Caco-2 (cell line): ENCODE results near the gene KLF5. TPM values are rescaled to one million over a fixed set of nuclear protein-coding genes. Genes with fewer than 3 reads are reported as not detected.

Experiments
- BruUV-seq: library from RNA; stranded (reverse); fragments of 400-500 nt; replicated peaks from 2 replicates; lab custom pipeline; 2021; lab: Mats Ljungman, UMichigan
- CTCF ChIA-PET: fragments of 300-600 bp; sonication (Branson Sonifier 250); formaldehyde crosslinking; loops from one replicate; lab custom pipeline; 2022; ENCODE audit warnings: antibody characterized with exemption; lab: Charles Lee
- POLR2A ChIA-PET: fragments of 300-600 bp; sonication (Branson Sonifier 250); formaldehyde crosslinking; loops from one replicate; lab custom pipeline; 2022; ENCODE audit warnings: antibody characterized with exemption; lab: Charles Lee
- DNase-seq, 2 experiments: peaks; one replicate each; pipeline versions ENCODE4 v3.0.0 to v3.0.0-alpha.2; 2020 to 2022
- H3K27me3 ChIP-seq: replicated peaks from 2 replicates; pipeline ENCODE4 v1.6.0; 2011; ENCODE audit warnings: low read length; ENCODE audit not compliant: control insufficient read depth, insufficient read depth
- H3K36me3 ChIP-seq: 2 replicates; pipeline ENCODE4 v1.5.1; 2011; ENCODE audit warnings: low read length; ENCODE audit not compliant: control insufficient read depth, insufficient read depth
- H3K4me1 ChIP-seq: fragments of 250-450 bp; sonication (Bioruptor Pico); 2 replicates; pipeline ENCODE4 v1.5.1; 2020; ENCODE audit warnings: mild to moderate bottlenecking
- H3K4me3 ChIP-seq: 2 replicates; pipeline ENCODE4 v1.5.1; 2011; ENCODE audit warnings: low read depth, mild to moderate bottlenecking, control low read depth, low read length
- H3K9me3 ChIP-seq: fragments of 250-450 bp; sonication (Bioruptor Pico); 2 replicates; pipeline ENCODE4 v1.5.1; 2020; ENCODE audit warnings: mild to moderate bottlenecking, moderate library complexity
- H3K27ac Mint-ChIP-seq: one replicate; pipeline ENCODE4 v1.8.0; 2022; ENCODE audit warnings: mixed read lengths; ENCODE audit not compliant: unreplicated experiment
- H3K27me3 Mint-ChIP-seq: one replicate; pipeline ENCODE4 v1.8.0; 2022; ENCODE audit warnings: mixed read lengths; ENCODE audit not compliant: insufficient read depth, unreplicated experiment
- H3K36me3 Mint-ChIP-seq: one replicate; pipeline ENCODE4 v1.8.0; 2022; ENCODE audit warnings: mild to moderate bottlenecking, mixed read lengths; ENCODE audit not compliant: insufficient read depth, unreplicated experiment
- H3K4me1 Mint-ChIP-seq: one replicate; pipeline ENCODE4 v1.8.0; 2022; ENCODE audit warnings: low read depth, mixed read lengths; ENCODE audit not compliant: unreplicated experiment
- H3K4me3 Mint-ChIP-seq: one replicate; pipeline ENCODE4 v1.8.0; 2022; ENCODE audit warnings: mild to moderate bottlenecking, moderate library complexity, mixed read lengths; ENCODE audit not compliant: unreplicated experiment
- H3K9me3 Mint-ChIP-seq: one replicate; pipeline ENCODE4 v1.8.0; 2022; ENCODE audit warnings: mixed read lengths; ENCODE audit not compliant: unreplicated experiment
- CTCF ChIP-seq, 2 experiments: fragments of 200-600 bp in 1 of 2; IDR thresholded peaks; 1 replicate in 1 of 2; 2 replicates in 1 of 2; pipeline versions ENCODE4 v1.5.1 to v1.8.0; 2011 to 2022; ENCODE audit warnings: antibody characterized with exemption in 1 of 2, control low read depth in 1 of 2, inconsistent platforms in 1 of 2, low read depth in 1 of 2, low read length in 1 of 2, mild to moderate bottlenecking in 1 of 2, moderate library complexity in 1 of 2; ENCODE audit not compliant: insufficient read depth in 1 of 2, severe bottlenecking in 1 of 2, unreplicated experiment in 1 of 2
- intact Hi-C: fragments of 100-400 bp; cut with micrococcal nuclease; formaldehyde crosslinking; loops from one replicate; pipeline ENCODE4 v1.10.0; 2022; ENCODE audit not compliant: unreplicated experiment
- total RNA-seq: library from RNA; stranded (reverse); gene quantifications from 2 replicates; pipeline ENCODE4 v1.2.3, GENCODE V29; 2022

Gene KLF5
- total RNA-seq, 1 experiment from 2014 or later = 80.1 TPM

DNA sequence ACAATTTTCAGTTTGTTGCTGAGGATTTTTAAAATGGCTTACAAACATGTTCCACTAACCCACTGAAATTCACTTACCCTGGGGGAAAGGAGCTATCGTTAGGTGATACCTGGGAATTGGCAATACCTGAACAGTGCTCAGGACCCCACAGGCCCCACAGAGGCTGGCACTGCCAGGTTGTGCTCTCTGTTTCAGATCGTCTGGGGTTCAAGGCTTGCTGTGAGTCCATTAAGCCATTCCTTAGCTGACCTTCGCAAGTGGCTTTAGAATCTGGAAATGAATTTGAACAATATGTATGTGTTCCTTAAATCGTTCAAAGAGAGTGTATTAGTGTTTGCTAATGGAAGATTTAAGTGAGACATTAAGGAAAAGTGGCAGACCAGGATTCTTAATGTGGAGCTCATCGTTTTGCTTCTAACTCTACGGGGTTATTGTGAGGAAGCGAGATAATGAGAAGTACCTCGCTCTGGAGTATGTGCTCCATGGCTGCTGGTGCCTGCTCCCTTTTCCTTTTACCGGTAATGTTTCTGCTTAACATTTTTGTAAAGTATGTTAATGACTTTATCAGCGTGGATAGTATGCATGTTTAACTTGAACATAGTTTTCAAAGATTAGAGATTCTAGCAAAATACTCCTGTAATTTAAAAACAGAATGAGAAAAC is 13.6 kb downstream of the KLF5 start:
- Histone ChIP-seq H3K9me3 (no peaks in the 10 kb centered on the region), H3K4me1 (peaks cover 73% of the 10 kb centered on the region), H3K4me3 (no peak overlapping the region), H3K27me3 (no peaks in the 10 kb centered on the region), H3K36me3 (peaks cover 7% of the 10 kb centered on the region)
- Mint-ChIP-seq H3K27me3 (no peaks in the 10 kb centered on the region), H3K4me3 (no peak overlapping the region), H3K27ac (peak overlapping the region; percentile 64), H3K36me3 (peaks cover 94% of the 10 kb centered on the region), H3K9me3 (no peaks in the 10 kb centered on the region), H3K4me1 (peaks cover 57% of the 10 kb centered on the region)
- intact Hi-C loops = loop anchor here (10.0 kb wide), 1 partner anchor 472 kb away; no protein-coding TSS in a partner anchor
- ChIA-PET POLR2A (no interaction called here), CTCF (interaction anchor here (1.3 kb wide), 1 partner anchor 13 kb away, joined by 3 read pairs; the partner anchor contains the start of gene KLF5)
- TF ChIP-seq CTCF (IDR thresholded peaks at IDR 0.05; ENCODE audit: insufficient read depth in 1 of 2, low read depth in 1 of 2, low read length in 1 of 2, severe bottlenecking in 1 of 2, unreplicated experiment in 1 of 2) = no peak
- BruUV-seq = no TSS peak
- DNase-seq = no peak

GRCh38 chr13:73073050-73073449 is 14.2 kb downstream of the KLF5 start:
- Histone ChIP-seq H3K27me3 (no peaks in the 10 kb centered on the region), H3K4me1 (peaks cover 72% of the 10 kb centered on the region), H3K36me3 (peaks cover 7% of the 10 kb centered on the region), H3K4me3 (no peak overlapping the region), H3K9me3 (no peaks in the 10 kb centered on the region)
- H3K4me1 Mint-ChIP-seq = peaks cover 57% of the 10 kb centered on the region
- peaks cover 94% of the 10 kb centered on the region for H3K36me3 Mint-ChIP-seq
- POLR2A ChIA-PET = no interaction called here
- DNase-seq = no peak
- intact Hi-C loops = loop anchor here (10.0 kb wide), 1 partner anchor 472 kb away; no protein-coding TSS in a partner anchor
- no peak overlapping the region for H3K27ac Mint-ChIP-seq
- H3K27me3 Mint-ChIP-seq = no peaks in the 10 kb centered on the region
- no TSS peak for BruUV-seq
- no peak overlapping the region for H3K4me3 Mint-ChIP-seq
- H3K9me3 Mint-ChIP-seq = no peaks in the 10 kb centered on the region
- CTCF ChIA-PET = interaction anchor here (1.3 kb wide), 1 partner anchor 14 kb away, joined by 3 read pairs; the partner anchor contains the start of gene KLF5
- no peak for TF ChIP-seq CTCF (IDR thresholded peaks at IDR 0.05; ENCODE audit: insufficient read depth in 1 of 2, low read depth in 1 of 2, low read length in 1 of 2, severe bottlenecking in 1 of 2, unreplicated experiment in 1 of 2)

DNA sequence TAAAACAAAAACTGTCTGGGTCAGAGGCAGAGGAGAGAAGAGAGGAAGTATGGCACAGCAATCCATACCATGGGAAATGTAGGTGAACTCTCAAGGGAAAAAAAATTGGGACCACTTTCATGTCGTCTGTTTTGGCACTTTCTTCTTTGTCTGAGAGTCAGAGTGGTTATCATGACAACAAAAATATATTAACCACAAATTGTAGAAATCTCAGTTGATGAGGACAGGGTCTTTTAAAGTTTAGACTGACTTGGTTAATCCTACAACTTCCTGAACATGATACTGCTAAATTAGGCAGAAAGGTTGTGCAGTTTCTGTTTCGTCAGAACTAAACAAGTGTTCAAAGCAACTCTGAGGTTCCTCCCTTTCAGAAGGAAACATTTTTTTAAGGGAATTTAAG is 15.2 kb downstream of the KLF5 start:
- no peak for TF ChIP-seq CTCF (IDR thresholded peaks at IDR 0.05; ENCODE audit: insufficient read depth in 1 of 2, low read depth in 1 of 2, low read length in 1 of 2, severe bottlenecking in 1 of 2, unreplicated experiment in 1 of 2)
- ChIA-PET POLR2A (no interaction called here), CTCF (no interaction called here)
- no peaks in the 10 kb centered on the region for H3K27me3 ChIP-seq
- H3K9me3 Mint-ChIP-seq = no peaks in the 10 kb centered on the region
- no peaks in the 10 kb centered on the region for H3K9me3 ChIP-seq
- no TSS peak for BruUV-seq
- H3K4me1 Mint-ChIP-seq = peaks cover 57% of the 10 kb centered on the region
- intact Hi-C loops = loop anchor here (10.0 kb wide), 1 partner anchor 471 kb away; no protein-coding TSS in a partner anchor
- peak overlapping the region; percentile 29 for H3K4me3 Mint-ChIP-seq
- peaks cover 7% of the 10 kb centered on the region for H3K36me3 ChIP-seq
- peak overlapping the region; percentile 88 for H3K27ac Mint-ChIP-seq
- no peak for DNase-seq
- no peaks in the 10 kb centered on the region for H3K27me3 Mint-ChIP-seq
- peaks cover 94% of the 10 kb centered on the region for H3K36me3 Mint-ChIP-seq
- H3K4me3 ChIP-seq = no peak overlapping the region
- peaks cover 73% of the 10 kb centered on the region for H3K4me1 ChIP-seq
